ENCODE data around the gene RPS6KA5. TPM values are rescaled to one million over a fixed set of nuclear protein-coding genes. Genes with fewer than 3 reads are reported as not detected.
"Not testable (repeated sequence)": the region's sequence is repeated elsewhere in the genome, so short reads cannot be mapped to it uniquely, and the experiment has no call there.

RPS6KA5 gene
- total RNA-seq, 1 experiment from 2014 or later: 8.8 TPM

- DNase-seq (ENCODE audit: low spot score): no peak
Measured at GRCh38 chr14:91029456-91030217, 30.8 kb downstream of the RPS6KA5 start.

GRCh38 chr14:91027561-91027960, 32.9 kb downstream of the RPS6KA5 start:
- DNase-seq (ENCODE audit: low spot score): no peak

GRCh38 chr14:91022622-91023028, 37.8 kb downstream of the RPS6KA5 start:
- DNase-seq (ENCODE audit: low spot score): not testable (repeated sequence)

- DNase-seq (ENCODE audit: low spot score): no peak
Measured at GRCh38 chr14:91021991-91022621, 38.3 kb downstream of the RPS6KA5 start.

GRCh38 chr14:91021115-91021514, 39.3 kb downstream of the RPS6KA5 start:
- no peak for DNase-seq (ENCODE audit: low spot score)

GRCh38 chr14:91019673-91020072, 40.8 kb downstream of the RPS6KA5 start:
- DNase-seq (ENCODE audit: low spot score): no peak

GRCh38 chr14:91018481-91018880, 42.0 kb downstream of the RPS6KA5 start:
- DNase-seq (ENCODE audit: low spot score): no peak

GRCh38 chr14:91016800-91017410, 43.5 kb downstream of the RPS6KA5 start:
- no peak for DNase-seq (ENCODE audit: low spot score)

GRCh38 chr14:91015435-91015834, 45.0 kb downstream of the RPS6KA5 start:
- no peak for DNase-seq (ENCODE audit: low spot score)

- no peak for DNase-seq (ENCODE audit: low spot score)
Measured at GRCh38 chr14:91012045-91012444, 48.4 kb downstream of the RPS6KA5 start.

- DNase-seq (ENCODE audit: low spot score): no peak
Measured at GRCh38 chr14:91010153-91010533, 50.3 kb downstream of the RPS6KA5 start.

- no peak for DNase-seq (ENCODE audit: low spot score)
Measured at GRCh38 chr14:91009501-91010152, 50.8 kb downstream of the RPS6KA5 start.

- no peak for DNase-seq (ENCODE audit: low spot score)
Measured at GRCh38 chr14:91008759-91009409, 51.6 kb downstream of the RPS6KA5 start.

GRCh38 chr14:91005716-91006115, 54.7 kb downstream of the RPS6KA5 start:
- DNase-seq (ENCODE audit: low spot score): no peak

GRCh38 chr14:91004987-91005386, 55.5 kb downstream of the RPS6KA5 start:
- no peak for DNase-seq (ENCODE audit: low spot score)

GRCh38 chr14:90999299-90999698, 61.1 kb downstream of the RPS6KA5 start:
- DNase-seq (ENCODE audit: low spot score): no peak

GRCh38 chr14:90996967-90997366, 63.5 kb downstream of the RPS6KA5 start:
- no peak for DNase-seq (ENCODE audit: low spot score)

- peak; percentile 3 for DNase-seq (ENCODE audit: low spot score)
Measured at GRCh38 chr14:90995785-90996184, 64.7 kb downstream of the RPS6KA5 start.

GRCh38 chr14:90993792-90994191, 66.6 kb downstream of the RPS6KA5 start:
- DNase-seq (ENCODE audit: low spot score): no peak

GRCh38 chr14:90991690-90992443, 68.6 kb downstream of the RPS6KA5 start:
- no peak for DNase-seq (ENCODE audit: low spot score)

- DNase-seq (ENCODE audit: low spot score): no peak
Measured at GRCh38 chr14:90990141-90990540, 70.3 kb downstream of the RPS6KA5 start.

All from A172 (cell line).